ENCODE measurements around the gene DKK1. TPM values are rescaled to one million over a fixed set of nuclear protein-coding genes. Genes with fewer than 3 reads are reported as not detected.

The DKK1 gene
- total and polyA plus RNA-seq, 2 donors (not counting 3 experiments of a cell fraction or from before 2014, with no cell fraction given): 184 to 202 TPM

DNA sequence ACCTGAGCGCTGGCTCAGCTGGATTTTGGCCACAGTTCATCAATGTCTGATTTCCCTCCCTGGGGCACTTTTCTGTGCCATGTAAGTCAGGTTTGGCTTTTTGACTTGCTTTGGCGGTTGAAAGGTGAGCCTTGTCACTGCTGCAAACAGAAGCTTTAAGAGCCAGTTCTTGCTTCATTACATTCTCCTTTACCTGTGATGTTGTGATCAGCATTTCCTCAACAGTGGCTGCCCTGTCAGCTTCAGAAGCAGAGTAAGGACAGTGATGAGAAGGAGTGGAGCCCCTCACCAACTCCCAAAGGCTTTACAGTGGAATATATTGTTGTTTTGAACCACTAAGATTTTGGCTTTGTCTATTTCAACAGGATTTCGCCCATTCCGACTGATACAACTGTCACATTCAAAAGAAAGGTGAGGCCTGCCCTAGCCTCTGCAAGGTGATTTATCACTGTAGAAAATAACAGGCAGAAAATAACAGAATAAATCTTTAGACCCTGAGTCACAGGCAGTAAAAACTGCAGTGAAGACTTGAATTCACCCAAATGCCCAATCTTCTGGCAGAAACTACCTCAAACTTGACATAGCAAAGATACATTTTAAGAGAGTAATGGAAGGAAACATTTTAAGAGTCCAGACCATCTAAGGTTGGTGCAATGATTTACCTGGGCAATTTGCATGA lies 13.3 kb upstream of the DKK1 start:
- Histone ChIP-seq H3K4me2 (ENCODE audit: insufficient read depth, low read length) (no peak overlapping the region), H3K27me3 (ENCODE audit: control insufficient read depth in 2 of 2, insufficient read depth in 2 of 2, low read length in 2 of 2) (no peaks in the 10 kb centered on the region), H3K9ac (replicated peaks; ENCODE audit: extremely low read depth, insufficient read depth, low read length) (no peak overlapping the region), H3K9me3 (replicated peaks; ENCODE audit: control insufficient read depth, insufficient read depth, low read length) (no peaks in the 10 kb centered on the region), H3K9me1 (replicated peaks; ENCODE audit: control insufficient read depth, extremely low read depth, insufficient read depth, low read length) (no peaks in the 10 kb centered on the region), H3K27ac (ENCODE audit: insufficient read depth, low read depth, low read length) (no peak overlapping the region), H3K4me1 (ENCODE audit: control insufficient read depth, extremely low read depth, insufficient read depth, low read length) (no peaks in the 10 kb centered on the region), H3K79me2 (ENCODE audit: control insufficient read depth, insufficient read depth, low read length) (no peaks in the 10 kb centered on the region), H4K20me1 (replicated peaks; ENCODE audit: control insufficient read depth, extremely low read depth, insufficient read depth, low read length) (no peaks in the 10 kb centered on the region), H3K36me3 (ENCODE audit: control insufficient read depth in 2 of 2, extremely low read depth in 1 of 2, insufficient read depth in 2 of 2, low read length in 2 of 2) (no peaks in the 10 kb centered on the region), H3K4me3 (replicated peaks in 1 of 3; ENCODE audit: insufficient read depth in 1 of 3, low read depth in 1 of 3, low read length in 3 of 3) (no peak overlapping the region), H2AFZ (ENCODE audit: low read depth, low read length) (no peak overlapping the region)
- no peak for FAIRE-seq
- dilution Hi-C loops (cut with MboI; ENCODE audit: extremely low pct_ligation_motif_present, low sequenced_read_pairs): no loop called here
- CTCF ChIA-PET: interaction anchor here (1.6 kb wide), 1 partner anchor 15 kb away, joined by 3 read pairs; no protein-coding TSS in a partner anchor
- POLR2A ChIA-PET: no interaction called here
- BruUV-seq (replicated peaks): no TSS peak
- DNase-seq (ENCODE audit: low read depth, low spot score): no peak
- intact Hi-C loops (cut with micrococcal nuclease): no loop called here
- TF ChIP-seq, protein P1, sequence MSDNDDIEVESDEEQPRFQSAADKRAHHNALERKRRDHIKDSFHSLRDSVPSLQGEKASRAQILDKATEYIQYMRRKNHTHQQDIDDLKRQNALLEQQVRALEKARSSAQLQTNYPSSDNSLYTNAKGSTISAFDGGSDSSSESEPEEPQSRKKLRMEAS (IDR thresholded peaks at IDR 0.05; ENCODE audit: insufficient read depth, insufficient read length): no peak
- TF ChIP-seq GATA2 (IDR thresholded peaks at IDR 0.05; ENCODE audit: insufficient read depth, insufficient read length, low read depth, low read length): no peak
- TF ChIP-seq MYC (IDR thresholded peaks at IDR 0.05; ENCODE audit: low read depth, low read length): no peak
- TF ChIP-seq POLR2AphosphoS5 (IDR thresholded peaks at IDR 0.05; ENCODE audit: insufficient read depth, low read depth, low read length): no peak
- no peak for TF ChIP-seq POLR2A (IDR thresholded peaks at IDR 0.05; ENCODE audit: low read depth, low read length)
- no peak for TF ChIP-seq JUN (IDR thresholded peaks at IDR 0.05; ENCODE audit: borderline replicate concordance, insufficient read depth, insufficient read length, low read depth)
- no peak for TF ChIP-seq FOS (IDR thresholded peaks at IDR 0.05; ENCODE audit: borderline replicate concordance, insufficient read depth, low read length)
- no peak for TF ChIP-seq EZH2 (IDR thresholded peaks at IDR 0.05; ENCODE audit: borderline replicate concordance, low read depth, low read length, severe bottlenecking)
- TF ChIP-seq, protein P2, sequence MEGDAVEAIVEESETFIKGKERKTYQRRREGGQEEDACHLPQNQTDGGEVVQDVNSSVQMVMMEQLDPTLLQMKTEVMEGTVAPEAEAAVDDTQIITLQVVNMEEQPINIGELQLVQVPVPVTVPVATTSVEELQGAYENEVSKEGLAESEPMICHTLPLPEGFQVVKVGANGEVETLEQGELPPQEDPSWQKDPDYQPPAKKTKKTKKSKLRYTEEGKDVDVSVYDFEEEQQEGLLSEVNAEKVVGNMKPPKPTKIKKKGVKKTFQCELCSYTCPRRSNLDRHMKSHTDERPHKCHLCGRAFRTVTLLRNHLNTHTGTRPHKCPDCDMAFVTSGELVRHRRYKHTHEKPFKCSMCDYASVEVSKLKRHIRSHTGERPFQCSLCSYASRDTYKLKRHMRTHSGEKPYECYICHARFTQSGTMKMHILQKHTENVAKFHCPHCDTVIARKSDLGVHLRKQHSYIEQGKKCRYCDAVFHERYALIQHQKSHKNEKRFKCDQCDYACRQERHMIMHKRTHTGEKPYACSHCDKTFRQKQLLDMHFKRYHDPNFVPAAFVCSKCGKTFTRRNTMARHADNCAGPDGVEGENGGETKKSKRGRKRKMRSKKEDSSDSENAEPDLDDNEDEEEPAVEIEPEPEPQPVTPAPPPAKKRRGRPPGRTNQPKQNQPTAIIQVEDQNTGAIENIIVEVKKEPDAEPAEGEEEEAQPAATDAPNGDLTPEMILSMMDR (IDR thresholded peaks at IDR 0.05; ENCODE audit: extremely low read depth in 1 of 2, insufficient read depth in 1 of 2, low read depth in 1 of 2, low read length in 2 of 2): no peak

All from endothelial cell of umbilical vein (primary cell).